ENCODE measurements around the gene ATP2B2. TPM values are rescaled to one million over a fixed set of nuclear protein-coding genes. Genes with fewer than 3 reads are reported as not detected.

The ATP2B2 gene
- total and polyA plus RNA-seq, 2 of the 8 experiments (the other 6 are each of a cell fraction or from before 2014, with no cell fraction given), result 0.14 to 1.2 TPM

DNA sequence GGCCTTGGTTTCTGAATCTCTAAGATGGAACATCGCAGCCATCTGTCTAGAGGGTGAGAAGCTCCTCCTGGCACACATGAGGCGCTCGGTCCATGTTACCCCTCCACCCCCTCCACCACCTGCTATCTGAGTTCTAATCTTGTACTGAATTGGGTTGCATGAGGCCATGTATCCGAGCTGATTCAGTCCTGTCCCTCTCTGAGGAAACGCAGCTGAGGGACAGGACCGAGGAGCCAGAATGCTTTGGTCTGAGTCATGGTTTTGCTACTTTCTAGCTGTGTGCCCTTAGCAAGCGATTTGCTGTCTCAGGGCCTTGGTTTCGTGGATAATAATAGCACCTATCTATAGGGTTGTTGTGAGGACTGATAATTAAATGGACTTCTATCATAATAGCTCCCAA lies 96.7 kb downstream of the ATP2B2 start (continued):
- TF ChIP-seq SUZ12 (IDR thresholded peaks at IDR 0.05; ENCODE audit: low read length), result no peak
- no peak for TF ChIP-seq BCL11A (IDR thresholded peaks at IDR 0.05; ENCODE audit: low read depth in 2 of 2, low read length in 2 of 2)
- no peak for TF ChIP-seq JUND (IDR thresholded peaks at IDR 0.05; ENCODE audit: low read length)

All from H1 (cell line).